Stomach (tissue), 4 donors: ENCODE measurements around the gene CALCB.
"Not testable (repeated sequence)": the region's sequence is repeated elsewhere in the genome, so short reads cannot be mapped to it uniquely, and the experiment has no call there.

Experiments used
- CTCF ChIP-seq, 7 experiments: fragments of 450-650 bp in 4 of 7; fragments of 200-600 bp in 3 of 7; sonication (generic) in 3 of 7; IDR thresholded peaks; one replicate each; pipeline ENCODE4 v1.5.1; 2016 to 2019; ENCODE audit warnings: antibody characterized with exemption in 7 of 7, control low read depth in 2 of 7, mild to moderate bottlenecking in 1 of 7
- POLR2A ChIP-seq, 4 donors: fragments of 450-650 bp; IDR thresholded peaks; one replicate each; pipeline ENCODE4 v1.6.1; 2016; ENCODE audit warnings: antibody characterized with exemption in 4 of 4, control low read depth in 2 of 4, mild to moderate bottlenecking in 1 of 4, moderate library complexity in 1 of 4

GRCh38 chr11:15046673-15047072 is 26.7 kb upstream of the CALCB start:
- TF ChIP-seq POLR2A, CTCF (IDR thresholded peaks at IDR 0.05): not testable (repeated sequence)
